Activated CD4-positive, alpha-beta T cell treated with anti-CD3 and anti-CD28 coated beads, Interleukin-2, amount 10 ng/mL, durations not matched to agents 24 days and 14 days (primary cell): ENCODE data around the gene SYCP3. TPM values are rescaled to one million over a fixed set of nuclear protein-coding genes. Genes with fewer than 3 reads are reported as not detected.

Experiments used
- total RNA-seq: library from RNA; stranded (reverse); gene quantifications from 2 replicates; pipeline ENCODE4 v1.2.3, GENCODE V29; 2022

SYCP3 gene
- total RNA-seq, 1 donor from 2014 or later: 0.44 TPM

Other genes starting within 250 kb of the SYCP3 start
- not detected in 2 replicates for gene MYBPC1, start 144.5 kb downstream of the SYCP3 start, total RNA-seq
- 13.9 and 15.3 TPM in 2 replicates for gene CHPT1, start 41.8 kb downstream of the SYCP3 start, total RNA-seq
- 48.2 and 57.2 TPM in 2 replicates for gene GNPTAB, start 91.5 kb upstream of the SYCP3 start, total RNA-seq
- 4.3 and 4.6 TPM in 2 replicates for gene DRAM1, start 138.1 kb upstream of the SYCP3 start, total RNA-seq